ENCODE measurements around the gene SVIL. TPM values are rescaled to one million over a fixed set of nuclear protein-coding genes. Genes with fewer than 3 reads are reported as not detected.

SVIL gene
- polyA plus RNA-seq, 1 donor from 2014 or later = 7.3 TPM

DNA sequence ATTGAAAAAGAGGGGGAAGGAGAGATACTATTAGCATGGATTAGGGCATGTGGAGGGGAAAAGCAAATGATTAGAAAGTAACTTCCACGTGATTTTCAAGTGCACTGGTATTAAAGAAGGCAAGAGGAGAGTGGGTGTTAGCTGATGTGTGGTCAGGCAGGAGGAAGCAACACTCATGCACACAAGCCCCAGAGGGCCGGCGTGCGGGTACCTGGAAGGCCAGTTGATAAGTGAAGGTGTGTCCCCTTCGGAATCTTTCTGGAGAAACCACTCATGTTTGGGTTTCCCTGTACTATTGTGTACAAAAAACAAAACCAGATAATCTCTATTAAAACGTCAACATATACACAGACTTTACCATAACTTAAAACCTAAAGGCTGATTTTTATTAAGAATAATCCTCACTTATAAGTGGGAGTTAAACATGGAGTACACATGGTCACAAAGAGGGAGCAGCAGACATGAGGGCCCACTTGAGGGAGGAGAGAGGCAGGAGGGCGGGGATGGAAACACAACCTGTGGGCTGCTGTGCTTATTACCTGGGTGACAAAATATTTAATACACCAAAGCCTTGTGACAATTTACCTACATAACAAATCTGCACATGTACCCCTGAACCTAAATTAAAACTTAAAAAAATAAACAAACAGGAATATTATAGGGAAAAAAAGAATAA, 98.9 kb downstream of the SVIL start:
- no peak overlapping the region for H3K4me2 ChIP-seq (ENCODE audit: low read length)
- no peaks in the 10 kb centered on the region for H4K20me1 ChIP-seq (ENCODE audit: insufficient read depth)
- H3K79me2 ChIP-seq (replicated peaks; ENCODE audit: insufficient read depth, low read length) = peaks cover 4% of the 10 kb centered on the region
- H3K4me3 ChIP-seq (ENCODE audit: low read length) = no peak overlapping the region
- no peaks in the 10 kb centered on the region for H3K27me3 ChIP-seq (ENCODE audit: insufficient read depth, low read depth, low read length)
- H3F3A ChIP-seq (ENCODE audit: insufficient read depth, low read length, poor library complexity, severe bottlenecking) = no peaks in the 10 kb centered on the region
- TF ChIP-seq TAF1 (IDR thresholded peaks at IDR 0.05; ENCODE audit: low read depth) = no peak
- no peak for TF ChIP-seq POLR2AphosphoS5 (IDR thresholded peaks at IDR 0.05)
- TF ChIP-seq, protein P1, sequence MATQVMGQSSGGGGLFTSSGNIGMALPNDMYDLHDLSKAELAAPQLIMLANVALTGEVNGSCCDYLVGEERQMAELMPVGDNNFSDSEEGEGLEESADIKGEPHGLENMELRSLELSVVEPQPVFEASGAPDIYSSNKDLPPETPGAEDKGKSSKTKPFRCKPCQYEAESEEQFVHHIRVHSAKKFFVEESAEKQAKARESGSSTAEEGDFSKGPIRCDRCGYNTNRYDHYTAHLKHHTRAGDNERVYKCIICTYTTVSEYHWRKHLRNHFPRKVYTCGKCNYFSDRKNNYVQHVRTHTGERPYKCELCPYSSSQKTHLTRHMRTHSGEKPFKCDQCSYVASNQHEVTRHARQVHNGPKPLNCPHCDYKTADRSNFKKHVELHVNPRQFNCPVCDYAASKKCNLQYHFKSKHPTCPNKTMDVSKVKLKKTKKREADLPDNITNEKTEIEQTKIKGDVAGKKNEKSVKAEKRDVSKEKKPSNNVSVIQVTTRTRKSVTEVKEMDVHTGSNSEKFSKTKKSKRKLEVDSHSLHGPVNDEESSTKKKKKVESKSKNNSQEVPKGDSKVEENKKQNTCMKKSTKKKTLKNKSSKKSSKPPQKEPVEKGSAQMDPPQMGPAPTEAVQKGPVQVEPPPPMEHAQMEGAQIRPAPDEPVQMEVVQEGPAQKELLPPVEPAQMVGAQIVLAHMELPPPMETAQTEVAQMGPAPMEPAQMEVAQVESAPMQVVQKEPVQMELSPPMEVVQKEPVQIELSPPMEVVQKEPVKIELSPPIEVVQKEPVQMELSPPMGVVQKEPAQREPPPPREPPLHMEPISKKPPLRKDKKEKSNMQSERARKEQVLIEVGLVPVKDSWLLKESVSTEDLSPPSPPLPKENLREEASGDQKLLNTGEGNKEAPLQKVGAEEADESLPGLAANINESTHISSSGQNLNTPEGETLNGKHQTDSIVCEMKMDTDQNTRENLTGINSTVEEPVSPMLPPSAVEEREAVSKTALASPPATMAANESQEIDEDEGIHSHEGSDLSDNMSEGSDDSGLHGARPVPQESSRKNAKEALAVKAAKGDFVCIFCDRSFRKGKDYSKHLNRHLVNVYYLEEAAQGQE (IDR thresholded peaks at IDR 0.05; ENCODE audit: borderline replicate concordance) = no peak
- no peak for TF ChIP-seq RAD21 (conservative IDR thresholded peaks at IDR 0.05)
- TF ChIP-seq, protein P2, sequence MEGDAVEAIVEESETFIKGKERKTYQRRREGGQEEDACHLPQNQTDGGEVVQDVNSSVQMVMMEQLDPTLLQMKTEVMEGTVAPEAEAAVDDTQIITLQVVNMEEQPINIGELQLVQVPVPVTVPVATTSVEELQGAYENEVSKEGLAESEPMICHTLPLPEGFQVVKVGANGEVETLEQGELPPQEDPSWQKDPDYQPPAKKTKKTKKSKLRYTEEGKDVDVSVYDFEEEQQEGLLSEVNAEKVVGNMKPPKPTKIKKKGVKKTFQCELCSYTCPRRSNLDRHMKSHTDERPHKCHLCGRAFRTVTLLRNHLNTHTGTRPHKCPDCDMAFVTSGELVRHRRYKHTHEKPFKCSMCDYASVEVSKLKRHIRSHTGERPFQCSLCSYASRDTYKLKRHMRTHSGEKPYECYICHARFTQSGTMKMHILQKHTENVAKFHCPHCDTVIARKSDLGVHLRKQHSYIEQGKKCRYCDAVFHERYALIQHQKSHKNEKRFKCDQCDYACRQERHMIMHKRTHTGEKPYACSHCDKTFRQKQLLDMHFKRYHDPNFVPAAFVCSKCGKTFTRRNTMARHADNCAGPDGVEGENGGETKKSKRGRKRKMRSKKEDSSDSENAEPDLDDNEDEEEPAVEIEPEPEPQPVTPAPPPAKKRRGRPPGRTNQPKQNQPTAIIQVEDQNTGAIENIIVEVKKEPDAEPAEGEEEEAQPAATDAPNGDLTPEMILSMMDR (IDR thresholded peaks at IDR 0.05; ENCODE audit: poor library complexity, severe bottlenecking) = no peak
- TF ChIP-seq EZH2 (IDR thresholded peaks at IDR 0.05; ENCODE audit: borderline replicate concordance, insufficient read depth, low read length, poor library complexity, severe bottlenecking) = no peak
- TF ChIP-seq SMC3 (conservative IDR thresholded peaks at IDR 0.05; ENCODE audit: poor library complexity) = no peak
- TF ChIP-seq EP300 (conservative IDR thresholded peaks at IDR 0.05; ENCODE audit: poor library complexity, severe bottlenecking) = no peak
- no peak for TF ChIP-seq MXI1 (conservative IDR thresholded peaks at IDR 0.05; ENCODE audit: poor library complexity, severe bottlenecking)
- no peaks in the 10 kb centered on the region for H3K9me2 ChIP-seq (ENCODE audit: insufficient read depth, low read length)
- H2AFZ ChIP-seq (ENCODE audit: low read depth, low read length) = no peak overlapping the region
- no peaks in the 10 kb centered on the region for H3K9me3 ChIP-seq (ENCODE audit: low read length)
- H3K9ac ChIP-seq (ENCODE audit: low read length) = no peak overlapping the region
- no peaks in the 10 kb centered on the region for H3K36me3 ChIP-seq (ENCODE audit: insufficient read depth, low read length)
- H3K27ac ChIP-seq (ENCODE audit: low read length) = no peak overlapping the region

DNA sequence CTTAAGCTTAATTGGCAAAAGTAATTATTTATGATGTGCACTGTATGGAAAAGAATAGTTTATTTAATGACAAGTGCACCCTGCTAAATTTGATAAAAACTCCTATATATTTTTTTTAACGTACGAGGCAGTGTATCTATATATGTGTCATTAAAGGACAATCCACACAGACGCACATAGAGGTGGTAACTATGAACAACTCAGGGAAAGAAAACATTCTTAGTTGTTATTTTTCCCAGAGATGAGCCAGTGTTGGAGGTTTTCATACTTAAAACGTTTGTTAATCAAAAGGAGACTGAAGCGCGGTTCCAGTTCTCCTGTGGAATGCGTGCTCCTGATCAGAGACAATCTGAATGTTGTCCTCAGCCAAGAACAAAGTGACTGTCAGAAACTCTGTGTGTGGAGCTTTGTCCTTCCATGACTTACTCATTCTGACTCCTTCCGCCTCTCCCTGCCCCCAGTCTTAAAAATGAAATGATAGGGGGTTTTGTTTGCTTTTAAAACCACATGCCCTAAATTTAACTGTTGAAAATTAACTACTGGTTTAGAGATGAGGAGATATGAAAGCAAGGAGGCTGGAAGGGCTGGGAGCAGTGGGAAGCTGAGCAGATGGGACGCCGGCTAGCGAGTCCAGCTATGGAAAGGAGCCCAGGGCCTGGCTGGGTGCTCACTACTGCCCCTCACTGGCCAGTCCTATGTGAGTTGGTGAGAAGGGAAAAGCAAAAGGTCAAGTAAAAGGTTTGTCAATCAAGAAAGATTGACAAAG, 99.6 kb downstream of the SVIL start:
- H3K36me3 ChIP-seq (ENCODE audit: insufficient read depth, low read length) = no peaks in the 10 kb centered on the region
- H4K20me1 ChIP-seq (ENCODE audit: insufficient read depth) = no peaks in the 10 kb centered on the region
- H3K4me2 ChIP-seq (ENCODE audit: low read length) = no peak overlapping the region
- H3K4me3 ChIP-seq (ENCODE audit: low read length) = no peak overlapping the region
- no peak overlapping the region for H3K27ac ChIP-seq (ENCODE audit: low read length)
- no peak for TF ChIP-seq EP300 (conservative IDR thresholded peaks at IDR 0.05; ENCODE audit: poor library complexity, severe bottlenecking)
- TF ChIP-seq SMC3 (conservative IDR thresholded peaks at IDR 0.05; ENCODE audit: poor library complexity) = no peak
- TF ChIP-seq MXI1 (conservative IDR thresholded peaks at IDR 0.05; ENCODE audit: poor library complexity, severe bottlenecking) = no peak
- TF ChIP-seq, protein P2 (IDR thresholded peaks at IDR 0.05; ENCODE audit: poor library complexity, severe bottlenecking) = no peak
- no peak for TF ChIP-seq RAD21 (conservative IDR thresholded peaks at IDR 0.05)
- TF ChIP-seq POLR2AphosphoS5 (IDR thresholded peaks at IDR 0.05) = no peak
- TF ChIP-seq TAF1 (IDR thresholded peaks at IDR 0.05; ENCODE audit: low read depth) = no peak
- TF ChIP-seq EZH2 (IDR thresholded peaks at IDR 0.05; ENCODE audit: borderline replicate concordance, insufficient read depth, low read length, poor library complexity, severe bottlenecking) = no peak
- TF ChIP-seq, protein P1 (IDR thresholded peaks at IDR 0.05; ENCODE audit: borderline replicate concordance) = no peak
- H3K9me3 ChIP-seq (ENCODE audit: low read length) = no peaks in the 10 kb centered on the region
- no peaks in the 10 kb centered on the region for H3F3A ChIP-seq (ENCODE audit: insufficient read depth, low read length, poor library complexity, severe bottlenecking)
- no peaks in the 10 kb centered on the region for H3K27me3 ChIP-seq (ENCODE audit: insufficient read depth, low read depth, low read length)
- no peak overlapping the region for H3K9ac ChIP-seq (ENCODE audit: low read length)
- H3K9me2 ChIP-seq (ENCODE audit: insufficient read depth, low read length) = no peaks in the 10 kb centered on the region
- H2AFZ ChIP-seq (ENCODE audit: low read depth, low read length) = no peak overlapping the region
- peaks cover 4% of the 10 kb centered on the region for H3K79me2 ChIP-seq (replicated peaks; ENCODE audit: insufficient read depth, low read length)
